IMR-90 (cell line): ENCODE measurements around the gene SNAPC1. TPM values are rescaled to one million over a fixed set of nuclear protein-coding genes. Genes with fewer than 3 reads are reported as not detected.

Experiments
- ATAC-seq: fragments of 200-7000 bp; cut with Tn5 transposase; 2 replicates; pipeline ENCODE4 v1.9.1; 2020; ENCODE audit warnings: low read depth, mild to moderate bottlenecking, moderate library complexity
- BruUV-seq: library from RNA; stranded (reverse); fragments of 400-500 nt; replicated peaks from 2 replicates; lab custom pipeline; 2021; lab: Mats Ljungman, UMichigan
- CTCF ChIA-PET: fragments of 300-600 bp; formaldehyde crosslinking; extraction: SDS; loops from one replicate; lab custom pipeline; 2021; ENCODE audit warnings: antibody characterized with exemption; lab: Yijun Ruan, JAX
- POLR2A ChIA-PET: fragments of 300-600 bp; sonication (Branson Sonifier 250); formaldehyde crosslinking; loops from one replicate; lab custom pipeline; 2022; ENCODE audit warnings: antibody characterized with exemption; ENCODE audit not compliant: unreplicated experiment; lab: Charles Lee
- DNase-seq: peaks from one replicate; pipeline ENCODE4 v3.0.0; 2013
- H2AFZ ChIP-seq: replicated peaks from 2 replicates; pipeline ENCODE3; 2013; ENCODE audit warnings: low read length, mild to moderate bottlenecking; ENCODE audit not compliant: poor library complexity
- H2AK5ac ChIP-seq: 2 replicates; pipeline ENCODE4 v1.6.1; 2013; ENCODE audit warnings: low read depth, low read length, inconsistent platforms
- H2AK9ac ChIP-seq: replicated peaks from 2 replicates; pipeline ENCODE3; 2013; ENCODE audit warnings: mild to moderate bottlenecking, low read depth, low read length, moderate library complexity; ENCODE audit not compliant: poor library complexity
- H2BK120ac ChIP-seq: 2 replicates; pipeline ENCODE4 v1.6.1; 2013; ENCODE audit warnings: low read depth, low read length, inconsistent platforms
- H2BK15ac ChIP-seq: 3 replicates; pipeline ENCODE4 v1.6.1; 2013; ENCODE audit warnings: low read depth, low read length, inconsistent platforms
- H2BK20ac ChIP-seq: 2 replicates; pipeline ENCODE4 v1.6.1; 2013; ENCODE audit warnings: low read depth, mild to moderate bottlenecking, inconsistent platforms, low read length, moderate library complexity
- H2BK5ac ChIP-seq: 2 replicates; pipeline ENCODE4 v1.6.1; 2013; ENCODE audit warnings: mild to moderate bottlenecking, low read depth, low read length, inconsistent platforms; ENCODE audit not compliant: poor library complexity, severe bottlenecking
- H3K14ac ChIP-seq: replicated peaks from 2 replicates; pipeline ENCODE4 v1.6.1; 2013; ENCODE audit warnings: low read depth, low read length, inconsistent platforms
- H3K18ac ChIP-seq: 2 replicates; pipeline ENCODE4 v1.6.1; 2013; ENCODE audit warnings: low read depth, low read length, control low read depth
- H3K23ac ChIP-seq: 2 replicates; pipeline ENCODE4 v1.6.1; 2013; ENCODE audit warnings: low read depth, low read length, inconsistent platforms
- H3K27ac ChIP-seq: 2 replicates; pipeline ENCODE4 v1.5.1; 2013; ENCODE audit warnings: mild to moderate bottlenecking, control low read depth, low read length; ENCODE audit not compliant: insufficient read depth
- H3K27me3 ChIP-seq: 2 replicates; pipeline ENCODE4 v1.6.1; 2013; ENCODE audit warnings: low read length; ENCODE audit not compliant: control insufficient read depth, insufficient read depth
- H3K36me3 ChIP-seq: 2 replicates; pipeline ENCODE4 v1.6.1; 2013; ENCODE audit warnings: low read length, mixed read lengths; ENCODE audit not compliant: control insufficient read depth, insufficient read depth
- H3K4ac ChIP-seq: 2 replicates; pipeline ENCODE4 v1.6.1; 2013; ENCODE audit warnings: low read depth, low read length, inconsistent platforms
- H3K4me1 ChIP-seq: 2 replicates; pipeline ENCODE4 v1.6.1; 2013; ENCODE audit warnings: low read length, mixed read lengths; ENCODE audit not compliant: control insufficient read depth, insufficient read depth
- H3K4me2 ChIP-seq: 2 replicates; pipeline ENCODE4 v1.6.1; 2013; ENCODE audit warnings: low read depth, mild to moderate bottlenecking, control low read depth, low read length, moderate library complexity
- H3K4me3 ChIP-seq: 2 replicates; pipeline ENCODE4 v1.5.1; 2013; ENCODE audit warnings: low read depth, mild to moderate bottlenecking, control low read depth, low read length, moderate library complexity; ENCODE audit not compliant: insufficient read depth
- H3K56ac ChIP-seq: 2 replicates; pipeline ENCODE4 v1.6.1; 2013; ENCODE audit warnings: low read length, inconsistent platforms; ENCODE audit not compliant: insufficient read depth; ENCODE audit errors: extremely low read depth
- H3K79me1 ChIP-seq, 2 experiments: 2 replicates each; pipeline ENCODE4 v1.6.1; 2013; ENCODE audit warnings: low read length in 2 of 2, inconsistent platforms in 1 of 2, low read depth in 1 of 2
- H3K9ac ChIP-seq: 2 replicates; pipeline ENCODE4 v1.6.1; 2013; ENCODE audit warnings: low read depth, low read length, control low read depth
- H3K9me1 ChIP-seq: 2 replicates; pipeline ENCODE4 v1.6.1; 2013; ENCODE audit warnings: low read length, inconsistent platforms; ENCODE audit not compliant: insufficient read depth
- H3K9me3 ChIP-seq: 2 replicates; pipeline ENCODE4 v1.6.1; 2013; ENCODE audit warnings: low read length; ENCODE audit not compliant: control insufficient read depth, insufficient read depth
- H4K20me1 ChIP-seq: 2 replicates; pipeline ENCODE4 v1.6.1; 2013; ENCODE audit warnings: low read length, inconsistent platforms; ENCODE audit not compliant: insufficient read depth
- H4K5ac ChIP-seq: 2 replicates; pipeline ENCODE4 v1.6.1; 2013; ENCODE audit warnings: mild to moderate bottlenecking, low read depth, low read length, control low read depth
- H4K8ac ChIP-seq, 2 experiments: 2 replicates each; pipeline ENCODE4 v1.6.1; 2013; ENCODE audit warnings: low read depth in 2 of 2, low read length in 2 of 2, control low read depth in 1 of 2, inconsistent platforms in 1 of 2
- H4K91ac ChIP-seq: 2 replicates; pipeline ENCODE4 v1.6.1; 2013; ENCODE audit warnings: low read depth, low read length, inconsistent platforms; ENCODE audit not compliant: insufficient read depth
- BHLHE40 ChIP-seq: fragments of 150-350 bp; IDR thresholded peaks from 2 replicates; pipeline ENCODE4 v1.6.1; 2016; ENCODE audit warnings: mild to moderate bottlenecking, low read depth, low read length
- CHD1 ChIP-seq: IDR thresholded peaks from 2 replicates; pipeline ENCODE4 v1.6.1; 2012; ENCODE audit warnings: low read depth, low read length, improper control_type of control experiment
- CTCF ChIP-seq: conservative IDR thresholded peaks from 2 replicates; pipeline ENCODE4 v1.5.1; 2012; ENCODE audit warnings: mild to moderate bottlenecking, low read depth, low read length, improper control_type of control experiment
- ELK1 ChIP-seq: fragments of 150-350 bp; IDR thresholded peaks from 2 replicates; pipeline ENCODE4 v1.6.1; 2016; ENCODE audit warnings: low read depth, mild to moderate bottlenecking, low read length, moderate library complexity, borderline replicate concordance
- FOS ChIP-seq: fragments of 150-350 bp; IDR thresholded peaks from 2 replicates; pipeline ENCODE4 v1.6.1; 2016; ENCODE audit warnings: low read depth, low read length
- MAFK ChIP-seq: IDR thresholded peaks from 2 replicates; pipeline ENCODE4 v1.6.1; 2012; ENCODE audit warnings: low read depth, low read length, improper control_type of control experiment
- MAZ ChIP-seq: IDR thresholded peaks from 2 replicates; pipeline ENCODE4 v1.6.1; 2012; ENCODE audit warnings: low read depth, mild to moderate bottlenecking, low read length, improper control_type of control experiment, moderate library complexity, borderline replicate concordance
- NFE2L2 ChIP-seq: fragments of 150-350 bp; IDR thresholded peaks from 2 replicates; pipeline ENCODE4 v1.6.1; 2016; ENCODE audit warnings: low read depth, mild to moderate bottlenecking, low read length
- POLR2A ChIP-seq: IDR thresholded peaks from 2 replicates; pipeline ENCODE4 v1.6.1; 2012; ENCODE audit warnings: mild to moderate bottlenecking, low read depth, low read length
- RAD21 ChIP-seq: IDR thresholded peaks from 2 replicates; pipeline ENCODE4 v1.6.1; 2012; ENCODE audit warnings: low read length, improper control_type of control experiment
- RCOR1 ChIP-seq: IDR thresholded peaks from 2 replicates; pipeline ENCODE4 v1.6.1; 2012; ENCODE audit warnings: mild to moderate bottlenecking, low read length, improper control_type of control experiment; ENCODE audit not compliant: insufficient replicate concordance
- RFX5 ChIP-seq: IDR thresholded peaks from 2 replicates; pipeline ENCODE4 v1.8.0; 2012; ENCODE audit warnings: low read depth, mild to moderate bottlenecking, low read length, moderate library complexity
- SMC3 ChIP-seq: fragments of 150-350 bp; IDR thresholded peaks from 2 replicates; pipeline ENCODE4 v1.6.1; 2016; ENCODE audit warnings: low read depth, mild to moderate bottlenecking, antibody characterized with exemption, low read length, moderate library complexity
- USF2 ChIP-seq: fragments of 150-350 bp; IDR thresholded peaks from 2 replicates; pipeline ENCODE4 v1.6.1; 2017; ENCODE audit warnings: mild to moderate bottlenecking, antibody characterized with exemption, low read length, low read depth
- dilution Hi-C: fragments of 300-500 bp; cut with HindIII; formaldehyde crosslinking; loops from one replicate; pipeline ENCODE4 v1.14.3; 2018; ENCODE audit warnings: low sequenced_read_pairs; ENCODE audit not compliant: unreplicated experiment
- in situ Hi-C: fragments of 300-500 bp; cut with MboI; formaldehyde crosslinking; loops from 3 replicates; pipeline ENCODE4 v1.14.3; 2019; ENCODE audit warnings: low sequenced_read_pairs, inconsistent platforms, mixed read lengths
- intact Hi-C: fragments of 100-400 bp; cut with micrococcal nuclease; formaldehyde crosslinking; loops from 2 replicates; pipeline ENCODE4 v1.10.0; 2022
- polyA plus RNA-seq, 3 experiments: library from polyadenylated mRNA; depleted of rRNA; stranded (reverse); fragments of >200 nt; gene quantifications; 2 replicates each; pipeline ENCODE4 v1.2.3, GENCODE V29; 2012; ENCODE audit warnings: low replicate concordance in 1 of 3
- total RNA-seq: library from RNA; depleted of rRNA; stranded (reverse); fragments of >200 nt; gene quantifications from 2 replicates; pipeline ENCODE4 v1.2.3, GENCODE V29; 2012

SNAPC1 gene
- total and polyA plus RNA-seq, 2 of the 4 experiments (the other 2 are of a cell fraction), result 7.7 to 9.3 TPM

GRCh38 chr14:61739133-61739532 is 23.1 kb upstream of the SNAPC1 start:
- Histone ChIP-seq H3K14ac (no peak overlapping the region), H3K4me2 (no peak overlapping the region), H3K27me3 (no peaks in the 10 kb centered on the region), H2BK5ac (no peak overlapping the region), H3K79me1 (peaks cover 23 to 47% of the 10 kb centered on the region in 2 experiments), H2BK120ac (no peak overlapping the region), H2AFZ (no peak overlapping the region), H3K9me1 (0 out of 2 replicates have a peak, but pooled peaks cover under 1% of the 10 kb centered on the region), H3K9me3 (no peaks in the 10 kb centered on the region), H4K20me1 (peaks cover 9% of the 10 kb centered on the region), H2BK20ac (no peak overlapping the region), H4K5ac (no peak overlapping the region), H3K18ac (no peak overlapping the region), H2AK5ac (no peak overlapping the region), H3K27ac (no peak overlapping the region), H4K91ac (no peak overlapping the region), H2BK15ac (no peak overlapping the region), H3K9ac (no peak overlapping the region), H3K4me1 (no peaks in the 10 kb centered on the region), H3K56ac (no peak overlapping the region), H2AK9ac (no peak overlapping the region), H3K23ac (no peak overlapping the region), H3K36me3 (peaks cover 68% of the 10 kb centered on the region), H4K8ac (no peak overlapping the region), H3K4me3 (no peak overlapping the region), H3K4ac (no peak overlapping the region)
- CTCF ChIA-PET, result interaction anchor here (0.6 to 1.6 kb wide), 3 partner anchors 9 to 186 kb away, joined by 3 to 6 read pairs (median 4); no protein-coding TSS in a partner anchor
- TF ChIP-seq FOS, result no peak
- no peak for TF ChIP-seq SMC3
- no peak for TF ChIP-seq MAZ
- no peak for TF ChIP-seq RAD21
- TF ChIP-seq RFX5, result no peak
- no peak for TF ChIP-seq CTCF
- no peak for TF ChIP-seq BHLHE40
- no peak for TF ChIP-seq RCOR1
- no peak for TF ChIP-seq POLR2A
- no peak for TF ChIP-seq ELK1
- no peak for TF ChIP-seq NFE2L2
- no peak for TF ChIP-seq USF2
- TF ChIP-seq CHD1, result no peak
- TF ChIP-seq MAFK, result no peak
- dilution Hi-C loops (no loop called here), intact Hi-C loops (no loop called here), in situ Hi-C loops (no loop called here)
- POLR2A ChIA-PET, result interaction anchor here (1.2 kb wide), 1 partner anchor 13 kb away, joined by 4 read pairs; no protein-coding TSS in a partner anchor
- ATAC-seq (no peak), DNase-seq (no peak)
- no TSS peak for BruUV-seq
